NCI-H526 (cell line): ENCODE measurements around the gene FKBP5.
"Not testable (repeated sequence)": the region's sequence is repeated elsewhere in the genome, so short reads cannot be mapped to it uniquely, and the experiment has no call there.

Experiments
- DNase-seq, 2 experiments: peaks; one replicate each; lab custom pipeline; 2025; lab: John Stamatoyannopoulos, UW

Gene FKBP5

GRCh38 chr6:35690006-35690405, 1.3 kb upstream of the FKBP5 start:
- not testable (repeated sequence) for DNase-seq

DNA sequence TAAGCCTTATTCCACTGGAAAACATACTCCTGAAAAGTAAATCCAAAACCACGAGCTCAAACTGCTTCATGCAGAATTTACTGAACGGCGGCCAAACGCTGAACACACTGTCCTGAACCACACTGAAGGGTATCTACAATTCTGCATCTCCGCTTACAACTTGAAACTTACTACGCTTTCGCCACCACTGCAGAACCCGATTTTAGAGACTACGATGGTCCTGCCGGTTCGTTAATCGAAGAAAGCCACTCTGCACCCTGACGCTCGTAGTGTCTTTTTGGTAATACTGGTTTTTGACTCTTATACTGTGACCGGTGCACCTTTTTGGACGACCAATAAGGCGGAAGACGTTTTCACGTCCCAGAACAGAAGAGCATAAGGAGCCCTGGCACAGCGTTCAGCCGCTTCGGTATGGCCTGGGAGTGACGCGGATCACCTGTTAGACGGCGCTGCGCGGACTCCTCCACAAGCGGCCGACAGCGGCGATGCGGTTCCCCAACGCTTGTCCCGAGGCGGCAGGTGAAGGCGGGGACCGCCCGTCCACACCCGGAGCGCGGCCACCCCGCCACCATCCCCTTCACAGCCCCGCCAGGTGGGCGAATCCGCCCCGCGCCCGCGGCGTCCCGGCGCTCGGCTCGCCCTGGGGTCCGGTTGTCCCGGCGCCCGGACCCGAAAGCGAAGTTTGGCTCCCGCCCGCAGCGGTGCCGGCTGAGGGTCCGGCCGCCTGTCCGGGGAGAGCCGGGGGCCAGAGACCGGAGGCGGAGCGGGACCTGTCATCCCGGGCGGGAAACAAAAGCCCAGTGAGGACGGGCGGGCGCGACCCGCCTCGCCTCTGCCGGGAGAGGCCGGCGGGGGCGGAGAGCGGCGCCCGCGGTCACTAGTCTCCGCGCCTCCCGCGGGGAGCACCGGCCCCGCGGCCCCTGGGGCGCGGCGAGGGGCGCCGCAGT, 784 bp downstream of the FKBP5 start:
- DNase-seq: peak; percentile 54 to 83

- no peak for DNase-seq
Measured at GRCh38 chr6:35686873-35687555, 1.7 kb downstream of the FKBP5 start.

DNA sequence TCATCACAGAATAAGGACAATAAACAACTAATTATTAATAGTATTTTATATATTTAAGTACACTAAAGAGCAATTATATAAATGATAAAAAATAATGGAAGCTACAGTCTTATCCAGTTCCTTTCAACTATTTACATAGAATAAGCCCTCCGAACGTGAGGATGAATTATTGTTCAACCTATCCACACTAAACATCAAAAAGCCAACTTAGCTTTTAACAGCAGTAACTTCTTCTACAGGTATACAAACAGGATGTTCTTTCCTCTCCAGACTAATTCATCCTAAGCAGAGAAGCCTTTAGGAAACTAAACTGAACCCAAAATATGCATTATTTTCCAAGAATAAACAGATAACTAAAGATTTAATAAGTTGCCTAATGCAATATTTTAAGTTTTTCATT, 2.3 kb downstream of the FKBP5 start:
- DNase-seq: no peak

DNA sequence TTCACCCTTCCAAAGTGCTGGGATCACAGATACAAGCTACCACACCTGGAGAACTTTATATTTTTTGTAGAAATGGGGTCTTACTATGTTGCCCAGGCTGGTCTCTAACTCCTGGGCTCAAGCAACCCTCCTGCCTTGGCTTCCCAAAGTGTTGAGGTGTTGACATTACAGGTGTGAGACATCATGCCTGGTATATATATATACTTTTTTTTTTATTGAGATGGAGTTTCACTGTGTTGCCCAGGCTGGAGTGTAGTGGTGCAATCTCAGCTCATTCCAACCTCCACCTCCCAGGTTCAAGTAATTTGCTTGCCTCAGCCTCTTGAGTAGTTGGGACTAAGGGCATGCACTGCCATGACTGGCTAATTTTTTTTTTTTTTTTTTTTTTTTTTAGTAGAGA, 5.4 kb downstream of the FKBP5 start:
- no peak for DNase-seq

DNA sequence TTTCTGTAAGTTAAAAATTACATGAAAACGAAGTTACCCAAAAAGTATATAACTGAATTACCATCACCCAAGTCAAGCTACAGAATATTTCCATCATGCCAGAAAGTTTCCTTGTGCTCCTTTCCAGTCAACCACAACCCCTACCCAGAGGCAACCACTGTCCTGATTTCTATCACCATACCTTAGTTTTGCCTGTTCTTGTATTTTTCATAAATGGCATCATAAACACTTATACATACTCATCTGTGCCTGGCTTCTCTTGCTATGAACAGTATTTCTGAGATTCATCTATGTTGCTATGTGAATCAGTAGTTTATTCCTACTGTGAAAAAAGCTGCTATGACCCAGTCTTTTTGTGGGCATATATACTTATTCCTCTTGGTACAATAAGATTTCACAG, 7.4 kb downstream of the FKBP5 start:
- DNase-seq: no peak

- no peak for DNase-seq
Measured at GRCh38 chr6:35679399-35679798, 9.3 kb downstream of the FKBP5 start.

GRCh38 chr6:35678814-35679213, 9.9 kb downstream of the FKBP5 start:
- no peak for DNase-seq

DNA sequence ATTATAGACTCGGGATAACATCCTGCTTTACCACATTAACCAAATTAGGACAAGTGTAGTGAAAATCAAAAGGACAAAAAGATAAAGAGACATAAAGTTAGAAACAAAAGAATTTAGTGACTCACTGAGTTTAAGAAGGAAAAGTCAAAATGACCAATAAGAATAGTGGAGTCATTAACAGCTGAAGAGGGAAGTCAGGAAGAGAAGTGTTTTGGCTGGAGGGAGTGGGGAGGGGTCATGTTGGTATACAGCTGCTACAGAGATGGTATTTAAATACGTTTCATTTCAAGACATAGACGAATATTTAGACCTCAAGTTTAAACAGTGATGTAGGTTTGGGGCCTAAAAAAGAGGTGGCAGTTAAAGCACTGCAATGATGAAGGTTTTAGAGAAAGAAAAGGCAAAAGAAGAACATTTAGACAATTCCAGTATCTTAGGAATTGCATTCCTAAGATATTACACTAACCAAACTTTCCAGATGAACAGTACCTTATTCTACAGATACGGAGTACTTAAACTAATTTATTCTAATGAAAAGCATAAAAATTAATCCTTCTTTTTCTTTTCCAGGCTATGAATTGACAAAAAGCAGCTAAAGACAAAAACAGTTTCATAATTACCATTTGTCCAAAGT, 10.6 kb downstream of the FKBP5 start:
- DNase-seq: no peak

DNA sequence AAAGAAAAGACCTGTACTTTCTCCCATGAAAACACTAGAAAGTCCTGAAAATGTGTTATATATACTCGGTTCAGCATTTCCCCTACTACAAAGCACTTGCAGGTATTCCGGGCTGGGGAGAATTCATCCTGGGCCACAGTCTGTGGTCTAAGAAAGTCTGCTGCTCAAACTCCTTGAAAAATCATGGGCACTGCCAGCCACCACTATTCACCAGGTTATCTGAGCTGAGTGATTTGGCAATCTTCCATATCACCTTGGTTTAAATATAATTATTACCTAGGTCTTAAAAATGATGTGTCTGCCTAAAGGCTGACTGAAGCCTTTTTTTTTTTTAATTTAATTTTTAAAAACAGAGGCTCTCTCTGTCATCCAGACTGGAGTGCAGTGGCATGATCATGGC, 11.3 kb downstream of the FKBP5 start:
- no peak for DNase-seq

GRCh38 chr6:35675871-35676459, 12.8 kb downstream of the FKBP5 start:
- DNase-seq: no peak

GRCh38 chr6:35674594-35674993, 14.1 kb downstream of the FKBP5 start:
- no peak for DNase-seq

DNA sequence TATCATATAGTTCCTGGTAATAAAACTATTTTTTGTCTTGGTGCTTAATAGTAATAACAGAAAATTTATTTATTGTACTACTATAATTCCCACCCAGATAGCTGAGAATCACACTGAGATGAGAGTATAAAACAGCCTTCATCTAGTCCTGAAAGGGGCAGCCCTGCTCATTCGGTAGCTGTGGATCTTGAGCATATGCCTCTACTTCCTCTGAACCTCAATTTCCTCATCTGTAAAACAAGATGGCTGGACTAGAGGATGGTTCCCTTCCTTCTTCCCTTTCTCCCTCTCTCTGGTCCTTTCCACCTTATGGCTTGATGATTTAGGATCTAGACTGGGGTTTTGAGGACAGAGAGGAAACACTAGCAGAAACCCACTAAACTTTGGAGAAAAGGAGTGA, 15.0 kb downstream of the FKBP5 start:
- no peak for DNase-seq

DNA sequence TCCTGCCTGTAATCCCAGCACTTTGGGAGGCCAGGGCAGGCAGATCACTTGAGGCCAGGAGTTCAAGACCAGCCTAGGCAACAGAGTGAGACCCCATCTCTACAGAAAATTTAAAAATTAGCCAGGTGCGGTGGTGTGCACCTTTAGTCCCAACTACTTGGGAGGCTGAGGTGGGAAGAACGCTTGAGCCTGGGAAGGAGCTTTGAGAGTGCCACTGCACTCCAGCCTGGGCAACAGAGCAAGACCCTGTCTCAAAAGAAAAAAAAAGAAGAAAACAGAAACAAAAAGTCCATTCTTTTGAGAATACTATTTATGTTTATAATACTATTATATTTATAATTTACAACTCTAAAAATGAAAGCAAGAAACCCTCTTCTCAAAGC, 15.4 kb downstream of the FKBP5 start:
- DNase-seq: not testable (repeated sequence)

GRCh38 chr6:35670453-35670852, 18.3 kb downstream of the FKBP5 start:
- not testable (repeated sequence) for DNase-seq

GRCh38 chr6:35669451-35670045, 19.2 kb downstream of the FKBP5 start:
- DNase-seq: no peak

GRCh38 chr6:35668744-35669450, 19.8 kb downstream of the FKBP5 start:
- no peak for DNase-seq

GRCh38 chr6:35668096-35668495, 20.6 kb downstream of the FKBP5 start:
- no peak for DNase-seq

DNA sequence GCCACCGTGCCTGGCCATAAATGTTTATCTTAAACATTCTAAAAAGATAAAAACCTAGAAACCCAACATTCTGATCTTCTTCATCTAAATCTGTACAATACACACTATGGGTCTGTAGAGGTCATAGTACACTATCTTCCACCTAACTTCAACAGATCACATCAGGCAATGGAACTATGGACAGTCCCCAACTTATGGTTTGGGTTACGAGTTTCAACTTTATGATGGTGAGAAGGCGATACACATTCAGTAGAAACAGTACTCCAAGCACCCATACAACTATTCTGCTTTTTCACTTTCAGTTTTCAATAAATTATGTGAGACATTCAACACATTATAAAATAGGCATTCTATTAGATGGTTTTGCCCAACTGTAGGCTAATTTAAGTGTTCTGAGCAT, 23.1 kb downstream of the FKBP5 start:
- DNase-seq: no peak

- DNase-seq: no peak
Measured at GRCh38 chr6:35664945-35665344, 23.8 kb downstream of the FKBP5 start.

GRCh38 chr6:35663447-35664235, 25.1 kb downstream of the FKBP5 start:
- no peak for DNase-seq
